Measurements from ENCODE around the gene HSD17B2. TPM values are rescaled to one million over a fixed set of nuclear protein-coding genes. Genes with fewer than 3 reads are reported as not detected.

HSD17B2 gene
- total and polyA plus RNA-seq, 2 donors (not counting 1 experiment from before 2014, with no cell fraction given): 0.33 to 1.6 TPM

DNA sequence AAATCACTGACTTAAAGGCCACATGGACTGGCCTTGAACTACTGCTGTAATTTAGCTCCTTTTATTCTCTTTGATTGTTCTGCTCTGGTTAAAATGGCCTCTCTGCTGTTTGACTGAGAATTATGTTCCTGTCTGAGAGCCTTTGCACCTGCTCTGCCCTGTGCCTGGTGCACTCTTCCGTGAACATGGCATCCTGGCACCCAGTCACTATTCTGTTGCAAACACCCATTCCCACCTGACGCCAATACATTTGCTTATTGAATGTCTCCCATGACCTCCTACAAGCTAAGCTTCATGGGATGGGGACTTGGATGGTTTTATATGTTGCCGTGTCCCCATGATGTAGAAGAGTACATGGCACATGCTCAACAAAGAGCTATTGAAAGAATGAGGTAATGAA is 20.1 kb downstream of the HSD17B2 start:
- no peak for DNase-seq (ENCODE audit: low read depth in 2 of 2)
- H3K27me3 ChIP-seq (ENCODE audit: control insufficient read depth, insufficient read depth, low read length): peaks cover 3% of the 10 kb centered on the region
- no peak overlapping the region for H2AFZ ChIP-seq (ENCODE audit: low read length)
- H3K4me2 ChIP-seq (ENCODE audit: extremely low read depth, insufficient read depth, low read length): no peak overlapping the region
- no peaks in the 10 kb centered on the region for H3K79me2 ChIP-seq (ENCODE audit: control insufficient read depth, insufficient read depth, low read length)
- no peak overlapping the region for H3K4me3 ChIP-seq (replicated peaks in 1 of 4; ENCODE audit: control extremely low read depth in 1 of 4, insufficient read depth in 1 of 4, low read depth in 3 of 4, low read length in 4 of 4)
- no peaks in the 10 kb centered on the region for H3K36me3 ChIP-seq (ENCODE audit: control insufficient read depth, insufficient read depth, low read length)
- H4K20me1 ChIP-seq (ENCODE audit: control insufficient read depth, extremely low read depth, insufficient read depth, low read length): no peaks in the 10 kb centered on the region
- H3K4me1 ChIP-seq (ENCODE audit: control insufficient read depth, extremely low read depth, insufficient read depth, low read length): peaks cover 6% of the 10 kb centered on the region
- H3K9me3 ChIP-seq (ENCODE audit: control insufficient read depth, insufficient read depth, low read depth, low read length): no peaks in the 10 kb centered on the region
- no peak overlapping the region for H3K9ac ChIP-seq (ENCODE audit: insufficient read depth, low read length)
- no peak overlapping the region for H3K27ac ChIP-seq (ENCODE audit: insufficient read depth, low read length)
- TF ChIP-seq, protein P1, sequence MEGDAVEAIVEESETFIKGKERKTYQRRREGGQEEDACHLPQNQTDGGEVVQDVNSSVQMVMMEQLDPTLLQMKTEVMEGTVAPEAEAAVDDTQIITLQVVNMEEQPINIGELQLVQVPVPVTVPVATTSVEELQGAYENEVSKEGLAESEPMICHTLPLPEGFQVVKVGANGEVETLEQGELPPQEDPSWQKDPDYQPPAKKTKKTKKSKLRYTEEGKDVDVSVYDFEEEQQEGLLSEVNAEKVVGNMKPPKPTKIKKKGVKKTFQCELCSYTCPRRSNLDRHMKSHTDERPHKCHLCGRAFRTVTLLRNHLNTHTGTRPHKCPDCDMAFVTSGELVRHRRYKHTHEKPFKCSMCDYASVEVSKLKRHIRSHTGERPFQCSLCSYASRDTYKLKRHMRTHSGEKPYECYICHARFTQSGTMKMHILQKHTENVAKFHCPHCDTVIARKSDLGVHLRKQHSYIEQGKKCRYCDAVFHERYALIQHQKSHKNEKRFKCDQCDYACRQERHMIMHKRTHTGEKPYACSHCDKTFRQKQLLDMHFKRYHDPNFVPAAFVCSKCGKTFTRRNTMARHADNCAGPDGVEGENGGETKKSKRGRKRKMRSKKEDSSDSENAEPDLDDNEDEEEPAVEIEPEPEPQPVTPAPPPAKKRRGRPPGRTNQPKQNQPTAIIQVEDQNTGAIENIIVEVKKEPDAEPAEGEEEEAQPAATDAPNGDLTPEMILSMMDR (conservative IDR thresholded peaks at IDR 0.05 in 1 of 2, IDR thresholded peaks at IDR 0.05 in 1 of 2; ENCODE audit: low read depth in 1 of 2, low read length in 2 of 2): no peak
- no peak for TF ChIP-seq EZH2 (IDR thresholded peaks at IDR 0.05; ENCODE audit: low read length, missing control alignments)

DNA sequence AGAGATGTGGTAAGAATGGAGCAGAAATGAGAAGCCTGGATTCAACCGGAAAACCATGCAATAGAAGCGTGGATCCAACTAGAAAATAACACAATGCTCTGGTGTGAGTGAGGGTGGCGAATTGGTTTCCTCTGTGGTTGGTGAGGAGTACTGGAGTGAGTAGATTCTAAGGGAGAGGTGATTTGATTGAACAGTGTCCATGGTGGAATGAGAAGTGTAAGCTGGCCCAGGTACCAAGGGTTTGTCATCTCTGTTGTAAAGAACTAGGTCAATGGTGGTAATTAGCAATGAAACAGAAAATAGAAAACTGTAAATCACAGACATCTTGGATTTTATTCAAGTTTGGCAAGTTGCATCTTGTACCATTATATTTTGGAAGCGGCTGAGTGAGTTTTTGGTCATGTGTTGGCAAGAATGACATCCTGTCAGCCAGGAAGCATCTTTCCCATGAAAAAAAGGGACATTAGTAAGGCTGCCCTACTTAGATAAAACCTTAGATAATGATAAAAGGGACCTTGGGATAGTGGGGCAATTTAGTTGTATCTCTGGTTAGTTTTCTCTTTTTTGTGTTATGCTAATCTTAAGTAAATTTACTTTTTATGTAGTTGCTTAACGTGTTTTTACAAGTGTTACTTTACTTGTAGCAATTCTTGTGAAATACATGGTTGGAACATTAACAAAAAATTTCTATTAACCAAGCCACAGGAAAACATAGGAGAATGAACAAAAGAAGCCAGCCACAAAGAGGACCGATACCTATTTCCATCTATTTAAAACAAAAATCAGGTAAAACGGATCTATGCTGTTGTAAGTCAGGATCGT is 20.9 kb downstream of the HSD17B2 start:
- Histone ChIP-seq H3K9me3 (ENCODE audit: control insufficient read depth, insufficient read depth, low read depth, low read length) (no peaks in the 10 kb centered on the region), H4K20me1 (ENCODE audit: control insufficient read depth, extremely low read depth, insufficient read depth, low read length) (no peaks in the 10 kb centered on the region), H2AFZ (ENCODE audit: low read length) (no peak overlapping the region), H3K36me3 (ENCODE audit: control insufficient read depth, insufficient read depth, low read length) (no peaks in the 10 kb centered on the region), H3K9ac (ENCODE audit: insufficient read depth, low read length) (no peak overlapping the region), H3K79me2 (ENCODE audit: control insufficient read depth, insufficient read depth, low read length) (no peaks in the 10 kb centered on the region), H3K4me2 (ENCODE audit: extremely low read depth, insufficient read depth, low read length) (no peak overlapping the region), H3K4me1 (ENCODE audit: control insufficient read depth, extremely low read depth, insufficient read depth, low read length) (peaks cover 6% of the 10 kb centered on the region), H3K27me3 (ENCODE audit: control insufficient read depth, insufficient read depth, low read length) (peaks cover 3% of the 10 kb centered on the region), H3K4me3 (replicated peaks in 1 of 4; ENCODE audit: control extremely low read depth in 1 of 4, insufficient read depth in 1 of 4, low read depth in 3 of 4, low read length in 4 of 4) (no peak overlapping the region), H3K27ac (ENCODE audit: insufficient read depth, low read length) (no peak overlapping the region)
- no peak for TF ChIP-seq EZH2 (IDR thresholded peaks at IDR 0.05; ENCODE audit: low read length, missing control alignments)
- TF ChIP-seq, protein P1 (conservative IDR thresholded peaks at IDR 0.05 in 1 of 2, IDR thresholded peaks at IDR 0.05 in 1 of 2; ENCODE audit: low read depth in 1 of 2, low read length in 2 of 2): no peak
- DNase-seq (ENCODE audit: low read depth in 2 of 2): no peak

DNA sequence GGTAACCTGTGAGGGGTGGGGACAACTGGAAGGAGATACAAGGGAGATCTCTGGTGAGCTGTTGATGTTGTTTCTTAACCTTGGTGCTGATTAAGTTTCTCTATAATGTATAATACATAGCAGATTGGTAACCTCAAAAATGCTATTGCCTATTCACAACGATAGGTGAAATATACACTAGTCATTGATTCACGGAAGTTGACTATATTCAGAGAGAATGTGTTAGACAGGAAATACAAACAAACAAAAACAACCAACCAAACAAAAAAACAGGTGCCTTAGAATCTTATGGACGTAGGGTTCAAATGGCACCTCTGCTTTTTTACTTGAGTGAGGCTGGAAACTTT is 21.5 kb downstream of the HSD17B2 start:
- Histone ChIP-seq H3K79me2 (ENCODE audit: control insufficient read depth, insufficient read depth, low read length) (no peaks in the 10 kb centered on the region), H3K27me3 (ENCODE audit: control insufficient read depth, insufficient read depth, low read length) (peaks cover 3% of the 10 kb centered on the region), H3K4me2 (ENCODE audit: extremely low read depth, insufficient read depth, low read length) (no peak overlapping the region), H3K9me3 (ENCODE audit: control insufficient read depth, insufficient read depth, low read depth, low read length) (no peaks in the 10 kb centered on the region), H3K9ac (ENCODE audit: insufficient read depth, low read length) (no peak overlapping the region), H2AFZ (ENCODE audit: low read length) (no peak overlapping the region), H3K4me1 (ENCODE audit: control insufficient read depth, extremely low read depth, insufficient read depth, low read length) (peaks cover 6% of the 10 kb centered on the region), H3K36me3 (ENCODE audit: control insufficient read depth, insufficient read depth, low read length) (no peaks in the 10 kb centered on the region), H3K27ac (ENCODE audit: insufficient read depth, low read length) (no peak overlapping the region), H4K20me1 (ENCODE audit: control insufficient read depth, extremely low read depth, insufficient read depth, low read length) (no peaks in the 10 kb centered on the region), H3K4me3 (replicated peaks in 1 of 4; ENCODE audit: control extremely low read depth in 1 of 4, insufficient read depth in 1 of 4, low read depth in 3 of 4, low read length in 4 of 4) (no peak overlapping the region)
- TF ChIP-seq EZH2 (IDR thresholded peaks at IDR 0.05; ENCODE audit: low read length, missing control alignments): no peak
- TF ChIP-seq, protein P1 (conservative IDR thresholded peaks at IDR 0.05 in 1 of 2, IDR thresholded peaks at IDR 0.05 in 1 of 2; ENCODE audit: low read depth in 1 of 2, low read length in 2 of 2): no peak
- DNase-seq (ENCODE audit: low read depth in 2 of 2): no peak
